Hypothalamus (tissue), 51 donors: ENCODE results near the gene MAZ.
"Not testable (repeated sequence)": the region's sequence is repeated elsewhere in the genome, so short reads cannot be mapped to it uniquely, and the experiment has no call there.

Experiments used
- DNase-seq, 51 donors: peaks; one replicate each; lab custom pipeline; 2025; lab: John Stamatoyannopoulos, UW

The MAZ gene

GRCh38 chr16:29784157-29784556, 22.2 kb upstream of the MAZ start:
- no peak for DNase-seq

GRCh38 chr16:29784901-29785500, 21.3 kb upstream of the MAZ start:
- peak in 47 of 51 donors; percentile 1 to 67 (median 28) for DNase-seq

GRCh38 chr16:29787155-29787554, 19.2 kb upstream of the MAZ start:
- not testable (repeated sequence) for DNase-seq

DNA sequence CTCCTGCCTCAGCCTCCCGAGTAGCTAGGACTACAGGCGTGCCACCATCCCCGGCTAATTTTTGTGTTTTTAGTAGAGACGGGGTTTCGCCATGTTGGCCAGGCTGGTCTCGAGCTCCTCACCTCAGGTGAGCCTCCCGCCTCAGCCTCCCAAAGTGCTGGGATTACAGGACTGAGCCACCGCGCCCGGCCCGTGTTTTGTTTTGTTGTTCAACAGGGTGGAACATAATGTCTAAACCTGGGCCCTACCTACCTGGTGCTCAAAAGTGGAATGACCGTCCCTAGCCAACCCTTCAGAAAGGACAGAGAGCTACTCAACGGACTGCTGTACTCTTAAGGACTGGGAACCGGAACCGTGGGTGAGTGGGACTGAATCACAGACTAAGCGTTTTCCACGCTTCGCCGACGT, 16.6 kb upstream of the MAZ start:
- DNase-seq, result no peak

- peak; percentile 83 to 100 (median 98) for DNase-seq
Measured at GRCh38 chr16:29790183-29790948, 16.0 kb upstream of the MAZ start, which contains the start of gene KIF22. Gene KIF22, plus strand, starts transcription at chr16:29790751. Its CDS starts 9 bp downstream, at chr16:29790760.

GRCh38 chr16:29790949-29791844, 15.1 kb upstream of the MAZ start:
- peak in 1 of 51 donors; percentile 29 for DNase-seq

GRCh38 chr16:29791845-29792807, 14.2 kb upstream of the MAZ start:
- DNase-seq, result no peak

DNA sequence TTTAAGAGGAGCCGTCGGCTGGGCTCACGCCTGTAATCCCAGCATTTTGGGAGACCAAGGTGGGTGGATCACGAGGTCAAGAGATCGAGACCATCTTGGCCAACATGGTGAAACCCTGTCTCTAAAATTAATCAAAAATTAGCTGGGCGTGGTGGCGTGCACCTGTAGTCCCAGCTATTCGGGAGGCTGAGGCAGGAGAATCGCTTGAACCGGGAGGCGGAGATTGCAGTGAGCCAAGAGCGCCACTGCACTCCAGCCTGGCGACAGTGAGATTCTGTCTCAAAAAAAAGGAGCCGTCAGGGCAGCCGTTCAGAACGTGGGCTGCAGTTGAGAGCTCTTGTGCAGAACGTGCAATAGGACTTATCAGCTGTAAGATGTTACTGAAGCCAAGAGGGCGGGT, 13.2 kb upstream of the MAZ start:
- not testable (repeated sequence) for DNase-seq

- no peak for DNase-seq
Measured at GRCh38 chr16:29794231-29794710, 12.1 kb upstream of the MAZ start.

DNA sequence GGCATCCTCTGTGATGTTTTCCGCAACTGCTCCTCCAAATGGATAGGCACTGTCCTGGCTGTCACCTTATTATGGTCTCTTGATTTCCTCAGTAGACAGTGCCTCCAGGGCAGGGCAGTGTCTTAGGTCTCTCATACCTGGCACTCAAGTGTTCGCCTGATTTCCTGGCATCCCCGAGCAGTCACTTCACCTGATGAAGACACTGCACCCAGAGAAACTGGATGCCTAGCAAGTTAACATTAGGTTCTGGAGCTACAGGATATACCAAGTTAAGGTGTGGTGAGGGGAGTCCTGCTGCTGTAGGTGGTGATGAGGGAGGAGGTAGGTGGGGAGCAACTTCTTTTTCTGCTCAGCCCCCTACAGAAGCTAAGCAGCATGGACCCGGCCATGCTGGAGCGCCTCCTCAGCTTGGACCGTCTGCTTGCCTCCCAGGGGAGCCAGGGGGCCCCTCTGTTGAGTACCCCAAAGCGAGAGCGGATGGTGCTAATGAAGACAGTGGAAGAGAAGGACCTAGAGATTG, 3.9 kb upstream of the MAZ start:
- DNase-seq, result no peak

- no peak for DNase-seq
Measured at GRCh38 chr16:29804020-29804419, 2.3 kb upstream of the MAZ start.

DNA sequence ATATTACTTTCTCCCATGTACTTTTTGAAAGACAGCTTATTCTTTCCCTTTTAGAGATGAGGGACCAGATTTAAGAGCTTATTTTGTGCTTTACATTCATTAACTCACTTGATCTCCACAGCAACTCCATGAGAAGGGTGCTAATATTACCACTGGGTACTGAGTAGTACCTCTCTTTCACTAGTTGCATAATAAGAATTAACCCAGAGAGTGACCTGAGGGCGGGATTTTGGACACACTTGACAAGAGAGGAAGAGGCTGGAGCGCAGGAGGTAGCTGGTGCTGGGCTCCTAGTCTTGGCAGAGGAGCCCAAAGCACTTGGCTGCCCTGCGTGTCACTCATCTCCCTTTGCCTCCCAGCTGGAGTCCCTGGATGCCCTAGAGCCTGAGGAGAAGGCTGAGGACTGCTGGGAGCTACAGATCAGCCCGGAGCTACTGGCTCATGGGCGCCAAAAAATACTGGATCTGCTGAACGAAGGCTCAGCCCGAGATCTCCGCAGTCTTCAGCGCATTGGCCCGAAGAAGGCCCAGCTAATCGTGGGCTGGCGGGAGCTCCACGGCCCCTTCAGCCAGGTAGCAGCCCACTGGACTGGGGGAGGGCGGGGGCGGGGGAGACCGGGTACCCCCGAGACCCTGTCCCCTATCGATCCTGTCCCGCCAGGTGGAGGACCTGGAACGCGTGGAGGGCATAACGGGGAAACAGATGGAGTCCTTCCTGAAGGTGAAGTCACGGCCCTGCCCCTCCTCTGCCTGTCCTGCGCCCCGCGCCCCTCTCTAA, 1.7 kb upstream of the MAZ start:
- peak in 22 of 51 donors; percentile 22 to 70 (median 46) for DNase-seq

GRCh38 chr16:29805232-29806098, 864 bp upstream of the MAZ start:
- DNase-seq, result peak; percentile 75 to 99 (median 96)

GRCh38 chr16:29806641-29807425, 504 bp downstream of the MAZ start:
- peak in 11 of 51 donors; percentile 13 to 49 (median 27) for DNase-seq

DNA sequence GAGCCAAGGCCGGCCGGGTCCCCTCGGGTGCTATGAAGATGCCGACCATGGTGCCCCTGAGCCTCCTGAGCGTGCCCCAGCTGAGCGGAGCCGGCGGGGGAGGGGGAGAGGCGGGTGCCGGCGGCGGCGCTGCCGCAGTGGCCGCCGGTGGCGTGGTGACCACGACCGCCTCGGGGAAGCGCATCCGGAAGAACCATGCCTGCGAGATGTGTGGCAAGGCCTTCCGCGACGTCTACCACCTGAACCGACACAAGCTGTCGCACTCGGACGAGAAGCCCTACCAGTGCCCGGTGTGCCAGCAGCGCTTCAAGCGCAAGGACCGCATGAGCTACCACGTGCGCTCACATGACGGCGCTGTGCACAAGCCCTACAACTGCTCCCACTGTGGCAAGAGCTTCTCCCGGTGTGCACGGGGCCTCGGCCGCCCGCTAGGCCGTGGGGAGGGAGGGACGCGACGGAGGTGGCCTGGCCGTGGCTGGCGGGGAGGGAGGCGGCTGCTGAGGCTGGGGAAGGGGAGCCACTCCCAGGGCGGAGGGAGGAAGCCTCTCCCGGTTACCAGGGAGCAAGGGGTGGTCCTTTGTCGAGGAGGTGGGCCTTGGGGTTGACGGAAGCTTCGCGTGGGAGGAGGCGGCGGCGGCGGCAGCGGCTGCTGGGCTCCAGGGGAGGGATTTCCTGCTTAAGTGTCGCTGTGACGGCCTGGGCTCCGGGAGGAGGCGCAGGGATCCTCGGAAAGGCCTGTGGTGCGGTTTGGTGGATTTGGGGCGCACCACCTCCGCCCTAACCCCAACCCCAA, 1.3 kb downstream of the MAZ start:
- peak in 46 of 51 donors; percentile 39 to 95 (median 81) for DNase-seq
